GM06990 (cell line): ENCODE data around the gene TEX22.

ENCODE experiments used
- DNase-seq: peaks from one replicate; pipeline ENCODE4 v3.0.0-alpha.2; 2011; ENCODE audit not compliant: insufficient read length; ENCODE audit errors: extremely low read depth
- H3K27me3 ChIP-seq: replicated peaks from 2 replicates; pipeline ENCODE4 v1.6.0; 2011; ENCODE audit warnings: low read length; ENCODE audit not compliant: control insufficient read depth, insufficient read depth
- H3K36me3 ChIP-seq: 2 replicates; pipeline ENCODE4 v1.5.1; 2011; ENCODE audit warnings: low read length; ENCODE audit not compliant: control insufficient read depth, insufficient read depth
- H3K4me3 ChIP-seq: replicated peaks from 2 replicates; pipeline ENCODE4 v1.5.1; 2011; ENCODE audit warnings: low read depth, mild to moderate bottlenecking, control low read depth, low read length
- CTCF ChIP-seq: IDR thresholded peaks from 2 replicates; pipeline ENCODE4 v1.5.1; 2011; ENCODE audit warnings: low read length, control low read depth, mild to moderate bottlenecking, inconsistent platforms; ENCODE audit not compliant: insufficient read depth, poor library complexity, severe bottlenecking

TEX22 gene

GRCh38 chr14:105397350-105397931 is 897 bp upstream of the TEX22 start:
- TF ChIP-seq CTCF, result no peak
- Histone ChIP-seq H3K36me3 (no peaks in the 10 kb centered on the region; the same call in none of the 2 replicates), H3K4me3 (no peak overlapping the region), H3K27me3 (no peaks in the 10 kb centered on the region)
- DNase-seq, result no peak

DNA sequence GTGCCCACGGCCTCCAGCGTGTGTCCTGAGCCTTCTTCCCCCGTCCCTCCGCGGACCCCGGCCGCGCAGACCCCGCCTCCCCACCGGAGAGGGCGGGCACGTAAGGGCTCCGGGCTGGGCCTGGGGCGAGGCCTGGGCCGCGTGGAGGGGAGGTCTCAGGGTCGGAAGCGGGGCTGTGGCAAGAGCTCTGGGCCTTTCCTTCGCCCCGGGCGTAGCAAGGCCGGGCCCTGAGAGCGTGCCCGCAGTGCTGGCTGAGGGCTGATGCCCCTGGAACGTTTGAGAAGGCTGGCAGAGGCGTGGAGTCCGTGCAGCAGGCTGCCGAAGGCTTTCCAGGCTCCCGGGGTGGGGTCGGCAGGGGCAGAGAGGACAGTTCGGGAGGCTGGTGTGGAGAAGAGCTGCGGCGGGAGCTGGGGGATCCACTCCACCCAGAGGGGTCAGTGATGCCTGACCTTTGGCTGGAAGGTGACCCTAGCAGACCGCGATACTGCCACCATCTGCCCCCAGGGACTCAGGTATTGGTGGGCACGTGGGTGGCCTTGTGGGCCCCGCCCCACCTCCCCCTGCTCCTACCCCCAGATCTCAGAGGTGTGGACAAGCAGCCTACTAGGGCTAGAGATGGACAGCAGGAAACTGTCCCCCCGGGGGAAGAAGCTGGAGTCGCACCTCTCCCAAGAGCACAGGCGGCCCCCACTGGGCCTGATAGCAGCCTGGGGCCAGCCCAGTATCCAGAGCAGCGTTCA is 558 bp downstream of the TEX22 start:
- Histone ChIP-seq H3K4me3 (peak overlapping the region; percentile 75), H3K27me3 (no peaks in the 10 kb centered on the region), H3K36me3 (no peaks in the 10 kb centered on the region; the same call in none of the 2 replicates)
- DNase-seq, result no peak
- no peak for TF ChIP-seq CTCF

- H3K4me3 ChIP-seq, result peak overlapping the region; percentile 75
- H3K36me3 ChIP-seq, result no peaks in the 10 kb centered on the region; the same call in none of the 2 replicates
- no peak for TF ChIP-seq CTCF
- no peak for DNase-seq
- H3K27me3 ChIP-seq, result no peaks in the 10 kb centered on the region
These were observed 1.1 kb downstream of the TEX22 start for GRCh38 chr14:105399466-105399775.

DNA sequence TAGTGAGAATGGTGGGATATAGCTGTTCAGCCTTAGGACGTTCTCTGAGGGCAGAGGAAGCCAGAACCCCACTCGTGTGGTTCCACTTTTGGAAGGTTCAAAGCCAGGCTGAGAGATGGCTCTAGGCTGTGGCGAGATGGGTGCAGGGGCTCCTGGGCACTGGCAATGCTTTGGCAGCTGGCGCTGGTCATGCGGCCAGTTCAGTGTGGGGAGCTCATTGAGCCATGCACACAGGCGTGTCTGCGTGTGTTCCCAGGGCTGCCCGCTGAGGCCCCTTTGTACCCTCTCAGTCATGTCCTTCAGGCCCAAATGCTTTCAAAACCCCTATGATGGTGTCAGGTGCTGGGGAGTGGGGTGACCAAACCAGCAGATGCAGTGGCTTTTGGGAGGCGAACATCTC is 1.7 kb downstream of the TEX22 start:
- no peak overlapping the region for H3K4me3 ChIP-seq
- peak; percentile 8 for DNase-seq
- TF ChIP-seq CTCF, result no peak
- no peaks in the 10 kb centered on the region; the same call in none of the 2 replicates for H3K36me3 ChIP-seq
- H3K27me3 ChIP-seq, result no peaks in the 10 kb centered on the region

DNA sequence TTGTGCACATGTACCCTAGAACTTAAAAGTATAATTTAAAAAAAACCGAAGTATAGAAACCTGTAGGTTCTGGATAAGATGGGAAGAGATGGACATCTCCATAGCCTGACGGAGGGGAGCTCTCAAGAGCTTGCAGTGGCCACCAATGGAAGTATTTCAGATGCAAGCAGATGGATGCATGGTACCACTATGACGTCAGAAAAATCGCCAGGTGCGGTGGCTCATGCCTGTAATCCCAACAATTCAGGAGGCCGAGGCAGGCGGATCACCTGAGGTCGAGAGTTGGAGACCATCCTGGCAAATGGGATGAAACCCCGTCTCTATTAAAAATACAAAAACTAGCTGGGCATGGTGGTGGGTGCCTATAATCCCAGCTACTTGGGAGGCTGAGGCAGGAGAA is 3.4 kb downstream of the TEX22 start:
- Histone ChIP-seq H3K27me3 (no peaks in the 10 kb centered on the region), H3K4me3 (no peak overlapping the region), H3K36me3 (no peaks in the 10 kb centered on the region; the same call in none of the 2 replicates)
- TF ChIP-seq CTCF, result no peak
- DNase-seq, result no peak
